Activated CD4-positive, alpha-beta T cell treated with anti-CD3 and anti-CD28 coated beads, Interleukin-2, amount 10 ng/mL, durations not matched to agents 24 days and 14 days (primary cell): Measurements from ENCODE around the gene IFIT1B. TPM values are rescaled to one million over a fixed set of nuclear protein-coding genes. Genes with fewer than 3 reads are reported as not detected.
"Not testable (repeated sequence)": the region's sequence is repeated elsewhere in the genome, so short reads cannot be mapped to it uniquely, and the experiment has no call there.

Experiments
- DNase-seq: peaks from one replicate; pipeline ENCODE4 v3.0.0; 2022
- H3K27ac Mint-ChIP-seq: one replicate; pipeline ENCODE4 v1.8.0; 2022; ENCODE audit warnings: mild to moderate bottlenecking, mixed read lengths
- H3K27me3 Mint-ChIP-seq: one replicate; pipeline ENCODE4 v1.8.0; 2022; ENCODE audit warnings: mixed read lengths
- H3K36me3 Mint-ChIP-seq: one replicate; pipeline ENCODE4 v1.8.0; 2022; ENCODE audit warnings: low read depth, mild to moderate bottlenecking, mixed read lengths
- H3K4me1 Mint-ChIP-seq: one replicate; pipeline ENCODE4 v1.8.0; 2021; ENCODE audit warnings: mixed read lengths
- H3K4me3 Mint-ChIP-seq: one replicate; pipeline ENCODE4 v1.8.0; 2022; ENCODE audit warnings: mild to moderate bottlenecking, moderate library complexity, mixed read lengths
- H3K9me3 Mint-ChIP-seq: one replicate; pipeline ENCODE4 v1.8.0; 2021; ENCODE audit warnings: mixed read lengths
- intact Hi-C: fragments of 100-400 bp; cut with micrococcal nuclease; formaldehyde crosslinking; loops from one replicate; pipeline ENCODE4 v1.15.1; 2023
- total RNA-seq: library from RNA; stranded (reverse); gene quantifications from 2 replicates; pipeline ENCODE4 v1.2.3, GENCODE V29; 2022

The IFIT1B gene
- total RNA-seq, 1 donor from 2014 or later, result not detected

DNA sequence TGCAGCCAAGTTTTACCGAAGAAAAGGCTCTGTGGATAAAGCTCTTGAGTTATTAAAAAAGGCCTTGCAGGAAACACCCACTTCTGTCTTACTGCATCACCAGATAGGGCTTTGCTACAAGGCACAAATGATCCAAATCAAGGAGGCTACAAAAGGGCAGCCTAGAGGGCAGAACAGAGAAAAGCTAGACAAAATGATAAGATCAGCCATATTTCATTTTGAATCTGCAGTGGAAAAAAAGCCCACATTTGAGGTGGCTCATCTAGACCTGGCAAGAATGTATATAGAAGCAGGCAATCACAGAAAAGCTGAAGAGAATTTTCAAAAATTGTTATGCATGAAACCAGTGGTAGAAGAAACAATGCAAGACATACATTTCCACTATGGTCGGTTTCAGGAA is 25.2 kb downstream of the IFIT1B start:
- Mint-ChIP-seq H3K4me3 (no peak overlapping the region), H3K27me3 (no peaks in the 10 kb centered on the region), H3K4me1 (peaks cover 11% of the 10 kb centered on the region), H3K27ac (no peak overlapping the region), H3K36me3 (peaks cover 52% of the 10 kb centered on the region), H3K9me3 (peaks cover 9% of the 10 kb centered on the region)
- DNase-seq, result no peak
- intact Hi-C loops, result no loop called here

DNA sequence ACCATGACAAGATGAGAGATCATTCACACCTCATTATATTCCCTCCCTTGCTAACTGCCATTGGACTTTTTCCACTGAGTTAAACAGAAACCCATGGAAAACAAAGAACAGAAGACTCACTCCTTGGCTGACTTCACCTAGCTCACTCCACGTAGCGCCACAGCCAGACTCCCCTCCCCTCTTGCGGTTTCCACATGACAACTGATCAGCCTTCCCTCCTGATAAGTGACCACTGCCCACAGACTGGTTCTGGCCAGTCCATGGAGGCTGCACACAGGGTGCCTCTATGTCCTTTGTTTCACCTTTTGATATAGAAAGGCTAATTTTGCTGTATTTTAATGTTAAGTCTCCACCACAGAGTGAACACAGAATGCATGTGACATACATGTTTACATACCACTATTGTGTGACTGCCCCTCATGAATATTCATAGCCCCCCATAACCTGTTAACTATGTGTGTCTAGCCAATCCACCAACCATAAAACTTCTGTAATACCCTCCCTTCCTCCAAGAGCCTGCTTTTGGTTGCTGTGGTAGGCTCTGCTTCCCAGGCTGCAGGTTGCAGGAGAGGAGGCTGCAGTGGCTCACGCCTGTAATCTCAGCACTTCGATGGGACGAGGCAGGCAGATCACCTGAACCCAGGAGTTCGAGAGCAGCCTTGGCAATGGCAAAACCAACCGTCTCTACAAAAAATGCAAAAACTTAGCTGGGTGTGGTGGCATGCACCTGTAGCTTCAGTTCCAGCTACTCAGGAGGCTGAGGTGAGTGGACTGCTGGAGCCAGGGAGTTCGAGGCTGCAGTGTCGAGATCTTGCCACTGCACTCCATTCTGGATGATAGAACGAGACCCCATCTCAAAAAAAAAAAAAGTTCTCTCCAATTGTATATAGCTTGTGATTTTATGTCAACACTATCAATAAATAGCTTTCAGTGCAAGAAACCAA is 26.5 kb downstream of the IFIT1B start:
- intact Hi-C loops, result no loop called here
- no peak for DNase-seq
- H3K4me1 Mint-ChIP-seq, result peaks cover 7% of the 10 kb centered on the region
- H3K36me3 Mint-ChIP-seq, result peaks cover 56% of the 10 kb centered on the region
- H3K9me3 Mint-ChIP-seq, result peaks cover 9% of the 10 kb centered on the region
- H3K4me3 Mint-ChIP-seq, result no peak overlapping the region
- no peak overlapping the region for H3K27ac Mint-ChIP-seq
- H3K27me3 Mint-ChIP-seq, result no peaks in the 10 kb centered on the region

DNA sequence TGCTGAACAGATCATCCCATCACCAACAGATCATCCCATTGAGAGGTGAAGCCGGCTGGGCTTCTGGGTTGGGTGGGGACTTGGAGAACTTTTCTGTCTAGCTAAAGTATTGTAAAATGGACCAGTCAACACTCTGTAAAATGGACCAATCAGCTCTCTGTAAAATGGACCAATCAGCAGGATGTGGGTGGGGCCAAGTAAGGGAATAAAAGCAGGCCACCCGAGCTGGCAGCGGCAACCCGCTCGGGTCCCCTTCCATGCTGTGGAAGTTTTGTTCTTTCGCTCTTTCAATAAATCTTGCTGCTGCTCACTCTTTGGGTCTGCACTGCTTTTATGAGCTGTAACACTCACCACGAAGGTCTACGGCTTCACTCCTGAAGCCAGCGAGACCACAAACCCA is 28.3 kb downstream of the IFIT1B start:
- H3K4me3 Mint-ChIP-seq, H3K27ac Mint-ChIP-seq: not testable (repeated sequence)

DNA sequence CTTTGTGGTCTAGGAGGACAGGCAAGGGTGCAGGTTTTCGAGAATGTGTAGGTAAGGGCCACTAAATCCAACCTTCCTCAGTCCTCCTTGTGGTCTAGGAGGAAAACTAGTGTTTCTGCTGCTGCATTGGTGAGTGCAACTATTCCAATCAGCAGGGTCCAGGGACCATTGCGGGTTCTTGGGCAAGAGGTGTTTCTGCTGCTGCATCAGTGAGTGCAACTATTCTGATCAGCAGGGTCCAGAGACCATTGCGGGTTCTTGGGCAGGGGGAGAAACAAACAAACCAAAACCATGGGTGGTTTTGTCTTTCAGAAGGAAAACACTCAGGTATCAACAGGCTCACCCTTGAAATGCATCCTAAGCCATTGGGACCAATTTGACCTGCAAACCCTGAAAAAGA is 29.9 kb downstream of the IFIT1B start:
- H3K4me3 Mint-ChIP-seq, result not testable (repeated sequence)
- peaks cover 18% of the 10 kb centered on the region for H3K4me1 Mint-ChIP-seq
- peaks cover 53% of the 10 kb centered on the region for H3K36me3 Mint-ChIP-seq

More for the DNA sequence above, 28.3 kb downstream of the IFIT1B start:
- H3K9me3 Mint-ChIP-seq, intact Hi-C loops, H3K27me3 Mint-ChIP-seq: not testable (repeated sequence)
- H3K36me3 Mint-ChIP-seq, result peaks cover 54% of the 10 kb centered on the region
- H3K4me1 Mint-ChIP-seq, result peaks cover 14% of the 10 kb centered on the region
- peak; percentile 44 for DNase-seq

DNA sequence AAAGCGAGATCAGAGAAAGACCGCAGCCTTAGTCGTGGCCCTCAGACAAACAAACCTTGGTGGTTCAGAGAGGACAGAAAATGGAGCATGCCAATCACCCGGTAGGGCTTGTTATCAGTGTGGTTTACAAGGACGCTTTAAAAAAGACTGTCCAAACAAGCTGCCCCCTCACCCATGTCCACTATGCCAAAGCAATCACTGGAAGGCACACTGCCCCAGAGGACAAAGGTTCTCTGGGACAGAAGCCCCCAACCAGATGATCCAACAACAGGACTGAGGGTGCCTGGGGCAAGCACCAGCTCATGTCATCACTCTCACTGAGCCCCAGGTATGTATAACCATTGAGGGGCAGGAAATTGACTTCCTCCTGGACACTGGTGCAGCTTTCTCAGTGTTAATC is 31.4 kb downstream of the IFIT1B start:
- H3K4me3 Mint-ChIP-seq, DNase-seq, H3K27me3 Mint-ChIP-seq, H3K27ac Mint-ChIP-seq, intact Hi-C loops: not testable (repeated sequence)
- H3K9me3 Mint-ChIP-seq, result peaks cover 14% of the 10 kb centered on the region
- H3K36me3 Mint-ChIP-seq, result peaks cover 42% of the 10 kb centered on the region
- peaks cover 21% of the 10 kb centered on the region for H3K4me1 Mint-ChIP-seq

More for the DNA sequence above, 29.9 kb downstream of the IFIT1B start:
- H3K9me3 Mint-ChIP-seq, result peaks cover 14% of the 10 kb centered on the region
- intact Hi-C loops, H3K27me3 Mint-ChIP-seq, H3K27ac Mint-ChIP-seq, DNase-seq: not testable (repeated sequence)

DNA sequence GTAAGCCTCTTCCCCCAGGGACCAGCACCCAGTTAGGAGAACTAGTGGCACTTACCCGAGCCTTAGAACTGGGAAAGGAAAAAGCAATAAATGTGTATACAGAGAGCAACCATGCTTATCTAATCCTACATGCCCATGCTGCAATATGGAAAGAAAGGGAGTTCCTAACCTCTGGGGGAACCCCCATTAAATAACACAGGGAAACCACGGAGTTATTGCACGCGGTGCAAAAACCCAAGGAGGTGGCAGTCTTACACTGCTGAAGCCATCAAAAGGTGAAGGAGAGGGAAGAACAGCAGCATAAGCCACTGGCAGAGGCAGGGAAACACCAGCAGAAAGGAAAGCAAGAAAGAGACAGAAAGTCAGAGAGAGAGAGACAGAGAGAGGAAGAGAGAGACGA is 32.7 kb downstream of the IFIT1B start:
- H3K9me3 Mint-ChIP-seq, result peaks cover 14% of the 10 kb centered on the region
- H3K27me3 Mint-ChIP-seq, H3K4me3 Mint-ChIP-seq: not testable (repeated sequence)
- peaks cover 23% of the 10 kb centered on the region for H3K4me1 Mint-ChIP-seq
- peak overlapping the region; percentile 18 for H3K27ac Mint-ChIP-seq
- intact Hi-C loops, result loop anchor here (5.0 to 10.0 kb wide), 2 partner anchors 406 to 528 kb away; partner anchors contain the start of gene STAMBPL1
- peaks cover 32% of the 10 kb centered on the region for H3K36me3 Mint-ChIP-seq
- DNase-seq, result peak; percentile 57

DNA sequence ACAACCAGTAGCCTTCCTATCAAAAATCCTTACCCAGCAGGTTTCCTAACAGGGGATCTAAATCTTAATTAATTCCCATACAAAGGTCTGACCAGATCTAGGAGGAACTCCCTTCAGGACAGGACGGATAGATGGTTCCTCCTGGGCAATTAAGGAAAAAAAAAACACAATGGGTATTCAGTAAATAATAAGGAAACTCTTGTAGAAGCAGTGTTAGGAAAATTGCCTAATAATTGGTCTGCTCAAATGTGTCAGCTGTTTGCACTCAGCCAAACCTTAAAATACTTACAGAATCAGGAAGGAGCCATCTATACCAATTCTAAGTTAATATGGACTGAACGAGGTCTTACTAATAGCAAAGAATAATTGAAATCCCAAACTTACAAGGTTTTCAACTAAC is 33.3 kb downstream of the IFIT1B start:
- not testable (repeated sequence) for DNase-seq, H3K4me3 Mint-ChIP-seq, H3K27me3 Mint-ChIP-seq, H3K27ac Mint-ChIP-seq
- H3K9me3 Mint-ChIP-seq, result peaks cover 14% of the 10 kb centered on the region
- peaks cover 27% of the 10 kb centered on the region for H3K4me1 Mint-ChIP-seq
- intact Hi-C loops, result loop anchor here (5.0 to 10.0 kb wide), 2 partner anchors 406 to 529 kb away; partner anchors contain the start of gene STAMBPL1
- peaks cover 33% of the 10 kb centered on the region for H3K36me3 Mint-ChIP-seq

DNA sequence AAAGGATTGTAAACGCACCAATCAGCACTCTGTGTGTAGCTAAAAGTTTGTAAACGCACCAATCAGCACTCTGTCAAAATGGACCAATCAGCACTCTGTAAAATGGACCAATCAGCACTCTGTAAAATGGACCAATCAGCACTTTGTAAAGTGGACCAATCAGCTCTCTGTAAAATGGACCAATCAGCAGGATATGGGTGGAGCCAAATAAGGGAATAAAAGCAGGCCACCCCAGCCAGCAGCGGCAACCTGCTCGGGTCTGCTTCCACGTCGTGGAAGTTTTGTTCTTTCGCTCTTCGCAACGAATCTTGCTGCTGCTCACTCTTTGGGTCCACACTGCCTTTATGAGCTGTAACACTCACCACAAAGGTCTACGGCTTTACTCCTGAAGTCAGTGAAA is 34.4 kb downstream of the IFIT1B start:
- H3K36me3 Mint-ChIP-seq, result peaks cover 30% of the 10 kb centered on the region
- peaks cover 11% of the 10 kb centered on the region for H3K9me3 Mint-ChIP-seq
- DNase-seq, result peak; percentile 75
- not testable (repeated sequence) for H3K27ac Mint-ChIP-seq, H3K27me3 Mint-ChIP-seq
- peak overlapping the region; percentile 17 for H3K4me3 Mint-ChIP-seq
- intact Hi-C loops, result loop anchor here (5.0 to 10.0 kb wide), 2 partner anchors 407 to 530 kb away; partner anchors contain the start of gene STAMBPL1
- peaks cover 35% of the 10 kb centered on the region for H3K4me1 Mint-ChIP-seq

DNA sequence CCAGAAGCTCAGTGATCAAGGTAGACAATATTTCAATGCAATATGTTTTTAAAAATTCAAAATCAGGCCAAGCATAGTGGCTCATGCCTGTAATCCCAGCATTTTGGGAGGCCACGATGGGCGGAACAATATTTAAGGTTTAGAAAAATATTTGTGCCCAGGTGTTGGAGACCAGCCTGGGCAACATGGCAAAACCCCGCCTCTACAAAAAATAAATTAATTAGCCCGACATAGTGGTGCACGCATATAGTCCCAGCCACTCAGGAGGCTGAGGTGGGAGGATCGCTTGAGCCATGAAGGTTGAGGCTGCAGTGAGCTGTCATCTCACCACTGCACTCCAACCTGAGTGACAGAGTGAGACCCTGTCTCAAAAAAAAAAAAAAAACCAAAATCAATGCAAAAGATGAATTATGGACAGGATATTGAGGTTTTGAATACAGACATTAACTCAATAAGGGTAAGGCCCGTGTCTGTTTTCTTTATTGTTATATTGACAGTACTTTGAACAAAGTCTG is 35.6 kb downstream of the IFIT1B start:
- H3K27ac Mint-ChIP-seq, result peak overlapping the region; percentile 95
- H3K27me3 Mint-ChIP-seq, result no peaks in the 10 kb centered on the region
- H3K36me3 Mint-ChIP-seq, result peaks cover 33% of the 10 kb centered on the region
- intact Hi-C loops, result loop anchor here (5.0 to 10.0 kb wide), 2 partner anchors 409 to 531 kb away; partner anchors contain the start of gene STAMBPL1
- H3K4me3 Mint-ChIP-seq, result peak overlapping the region; percentile 92
- peaks cover 46% of the 10 kb centered on the region for H3K4me1 Mint-ChIP-seq
- peak; percentile 58 for DNase-seq
- H3K9me3 Mint-ChIP-seq, result peaks cover 5% of the 10 kb centered on the region

DNA sequence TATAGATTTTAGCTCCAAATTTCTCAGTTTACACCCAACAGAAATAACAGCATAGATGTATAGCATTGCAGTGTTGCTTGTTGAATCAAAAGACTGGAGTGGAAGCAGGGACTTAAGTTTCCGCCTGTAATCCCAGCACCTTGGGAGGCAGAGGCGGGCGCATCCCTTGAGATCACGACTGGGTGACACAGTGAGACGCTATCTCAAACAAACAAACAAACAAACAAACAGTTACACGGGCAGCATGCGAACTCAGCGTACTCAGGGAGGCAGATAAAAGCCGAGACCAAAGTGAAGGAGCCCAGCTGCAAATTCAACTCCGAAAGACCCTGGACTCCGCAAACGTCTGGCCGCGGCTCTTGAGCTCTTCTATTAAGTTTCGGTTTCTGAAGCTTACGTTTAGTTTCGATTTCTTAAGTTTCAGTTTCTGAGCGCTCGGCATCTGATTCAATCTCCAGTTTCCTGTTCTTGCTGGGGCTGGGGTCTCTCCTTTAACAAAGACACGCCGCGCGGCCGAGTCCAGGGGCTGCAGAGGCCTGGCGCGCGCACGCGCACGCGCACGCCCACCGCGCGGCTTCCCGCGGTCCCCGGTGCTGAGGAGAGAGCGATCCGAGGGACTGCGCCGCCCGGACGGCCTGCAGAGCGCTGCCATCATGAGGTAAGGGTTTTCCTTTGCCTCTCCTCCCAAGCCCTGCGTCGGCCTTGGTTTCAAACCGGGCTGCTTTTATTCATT is 36.5 kb downstream of the IFIT1B start, which contains the start of gene IFIT5:
Gene IFIT5, plus strand, starts transcription at position 423 of the 733 bp plus-strand sequence. Its CDS starts 231 bp downstream, at position 654.
- no peaks in the 10 kb centered on the region for H3K27me3 Mint-ChIP-seq
- H3K36me3 Mint-ChIP-seq, result peaks cover 29% of the 10 kb centered on the region
- intact Hi-C loops, result loop anchor here (1.0 to 10.0 kb wide), 7 partner anchors 14 to 1598 kb away; partner anchors contain the start of genes IFIT1, KIF20B and STAMBPL1
- H3K4me1 Mint-ChIP-seq, result peaks cover 46% of the 10 kb centered on the region
- H3K9me3 Mint-ChIP-seq, result peaks cover 5% of the 10 kb centered on the region
- peak within 1 kb of the TSS; percentile 95 for H3K27ac Mint-ChIP-seq
- H3K4me3 Mint-ChIP-seq, result peak within 1 kb of the TSS; percentile 92
- peak; percentile 91 for DNase-seq

DNA sequence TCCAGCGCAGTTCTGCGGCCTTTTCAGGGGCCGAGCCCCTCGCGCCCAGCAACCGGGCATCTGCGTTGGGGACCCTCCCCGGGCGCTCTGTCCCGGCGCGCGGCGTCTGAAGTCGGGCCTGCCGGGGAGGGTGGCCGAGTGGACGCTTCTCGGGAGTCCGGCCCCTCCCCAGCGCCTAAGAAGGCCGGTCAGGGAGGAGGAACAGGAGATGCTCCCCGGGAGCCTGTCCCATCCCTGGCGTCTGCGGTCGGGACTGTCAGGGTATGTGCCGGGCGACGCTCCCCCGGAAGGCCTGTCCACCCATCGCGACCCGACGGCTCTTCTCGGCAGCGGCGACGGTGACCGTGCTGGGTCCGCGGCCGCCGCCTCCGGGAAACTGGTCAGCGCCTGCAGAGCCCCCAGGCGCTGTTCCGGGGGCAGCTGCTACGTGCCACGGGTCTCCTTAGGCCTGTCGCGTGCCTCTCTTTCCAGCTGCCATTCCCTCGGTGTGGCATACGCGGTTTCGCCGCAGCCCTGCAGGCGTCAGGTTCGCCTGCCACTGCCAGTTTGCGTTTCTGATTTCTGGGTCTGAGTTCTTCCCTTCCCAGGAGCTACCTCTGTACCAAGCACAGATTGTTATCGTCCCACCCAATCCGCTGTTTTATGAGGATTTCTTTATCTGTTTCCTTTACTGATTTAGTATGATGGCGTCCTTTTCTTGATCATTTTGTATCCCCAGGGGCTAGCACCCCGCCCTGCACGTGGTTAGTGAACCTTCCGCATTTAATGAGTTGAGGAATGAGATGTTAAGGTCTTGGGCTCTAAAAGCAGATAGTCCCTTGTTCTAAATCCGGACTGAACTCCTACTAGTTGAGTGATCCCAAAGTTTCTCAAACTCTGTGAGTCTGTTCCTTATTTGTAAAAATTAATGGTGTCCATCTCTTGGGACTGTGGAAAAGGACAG is 37.3 kb downstream of the IFIT1B start:
- Mint-ChIP-seq H3K27ac (peak overlapping the region; percentile 95), H3K27me3 (no peaks in the 10 kb centered on the region), H3K9me3 (peaks cover 5% of the 10 kb centered on the region), H3K4me1 (peaks cover 49% of the 10 kb centered on the region), H3K4me3 (peak overlapping the region; percentile 92), H3K36me3 (peaks cover 30% of the 10 kb centered on the region)
- peak; percentile 82 for DNase-seq
- intact Hi-C loops, result loop anchor here (1.0 to 10.0 kb wide), 7 partner anchors 15 to 1598 kb away; partner anchors contain the start of genes IFIT1, KIF20B and STAMBPL1

DNA sequence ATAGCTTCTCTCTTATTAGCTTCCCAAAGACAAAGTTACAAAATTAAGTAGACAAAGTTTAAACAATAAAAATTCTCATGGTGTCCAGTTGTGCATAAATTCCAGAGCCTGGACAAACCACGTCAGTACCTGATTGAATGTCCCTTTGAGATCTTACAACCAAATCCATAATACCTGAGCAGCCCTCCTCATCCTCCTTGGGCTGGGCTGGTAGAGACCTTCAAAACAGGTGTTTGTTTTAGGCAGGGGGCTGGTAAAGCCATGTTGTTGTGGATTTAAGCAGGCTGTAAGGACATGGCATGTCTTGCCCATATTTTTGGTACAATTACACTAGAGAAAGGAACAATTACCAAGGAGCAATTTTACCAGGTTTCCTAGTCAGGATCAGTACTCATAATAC is 38.6 kb downstream of the IFIT1B start:
- peaks cover 5% of the 10 kb centered on the region for H3K9me3 Mint-ChIP-seq
- peaks cover 46% of the 10 kb centered on the region for H3K4me1 Mint-ChIP-seq
- intact Hi-C loops, result loop anchor here (10.0 kb wide), 1 partner anchor 412 kb away; no protein-coding TSS in a partner anchor
- peaks cover 36% of the 10 kb centered on the region for H3K36me3 Mint-ChIP-seq
- DNase-seq, result peak; percentile 55
- peak overlapping the region; percentile 92 for H3K4me3 Mint-ChIP-seq
- no peaks in the 10 kb centered on the region for H3K27me3 Mint-ChIP-seq
- H3K27ac Mint-ChIP-seq, result no peak overlapping the region
